GM19240 (cell line): Measurements from ENCODE around the gene AK8.

Experiments used
- DNase-seq: peaks from one replicate; pipeline ENCODE4 v3.0.0; 2011; ENCODE audit warnings: low spot score; ENCODE audit not compliant: insufficient read length

Gene AK8

DNA sequence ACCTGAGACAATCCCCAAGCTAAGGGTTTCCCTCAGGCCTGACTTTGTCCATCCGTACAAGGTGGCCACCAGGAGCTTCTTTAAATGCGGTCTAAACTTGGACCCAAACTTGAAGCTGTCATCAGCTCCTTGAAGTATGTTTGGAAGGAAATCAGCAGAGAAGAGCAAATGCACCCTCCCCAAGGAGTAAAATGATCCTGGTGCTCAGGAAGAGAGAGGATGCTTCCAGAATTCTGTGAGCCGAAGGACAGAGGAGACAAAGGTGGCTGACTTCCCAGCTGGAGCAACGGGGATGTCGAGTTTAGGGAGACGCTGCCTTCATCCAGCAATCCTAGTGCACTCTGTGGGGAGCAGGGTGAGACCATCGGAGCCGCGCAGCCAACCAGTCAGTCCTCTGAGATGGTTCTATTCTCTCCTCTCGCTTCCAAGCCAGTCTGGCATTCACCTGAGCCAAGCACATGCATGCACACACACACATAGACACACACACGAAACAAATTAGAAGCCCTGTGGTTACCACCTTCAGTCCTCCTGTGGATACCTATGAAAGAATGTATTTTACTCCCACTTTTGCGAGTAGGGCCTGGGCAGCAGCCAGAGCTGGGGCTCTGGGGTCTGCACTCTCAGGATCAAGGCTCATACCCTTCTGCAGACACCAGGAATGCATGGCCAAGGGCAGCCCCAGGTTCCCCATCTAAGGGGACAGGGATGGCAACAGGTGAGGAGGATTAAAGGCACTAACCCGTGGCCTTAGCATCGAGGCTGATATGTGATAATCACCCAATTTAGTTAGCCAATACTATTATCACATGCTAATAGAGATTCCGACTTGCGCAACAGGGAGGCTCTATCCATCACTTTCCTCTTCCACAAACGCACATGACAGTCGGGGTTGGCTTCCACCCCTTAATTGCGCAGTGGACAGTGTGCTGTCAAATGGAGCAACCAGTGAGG, 132.1 kb downstream of the AK8 start:
- DNase-seq: no peak

DNA sequence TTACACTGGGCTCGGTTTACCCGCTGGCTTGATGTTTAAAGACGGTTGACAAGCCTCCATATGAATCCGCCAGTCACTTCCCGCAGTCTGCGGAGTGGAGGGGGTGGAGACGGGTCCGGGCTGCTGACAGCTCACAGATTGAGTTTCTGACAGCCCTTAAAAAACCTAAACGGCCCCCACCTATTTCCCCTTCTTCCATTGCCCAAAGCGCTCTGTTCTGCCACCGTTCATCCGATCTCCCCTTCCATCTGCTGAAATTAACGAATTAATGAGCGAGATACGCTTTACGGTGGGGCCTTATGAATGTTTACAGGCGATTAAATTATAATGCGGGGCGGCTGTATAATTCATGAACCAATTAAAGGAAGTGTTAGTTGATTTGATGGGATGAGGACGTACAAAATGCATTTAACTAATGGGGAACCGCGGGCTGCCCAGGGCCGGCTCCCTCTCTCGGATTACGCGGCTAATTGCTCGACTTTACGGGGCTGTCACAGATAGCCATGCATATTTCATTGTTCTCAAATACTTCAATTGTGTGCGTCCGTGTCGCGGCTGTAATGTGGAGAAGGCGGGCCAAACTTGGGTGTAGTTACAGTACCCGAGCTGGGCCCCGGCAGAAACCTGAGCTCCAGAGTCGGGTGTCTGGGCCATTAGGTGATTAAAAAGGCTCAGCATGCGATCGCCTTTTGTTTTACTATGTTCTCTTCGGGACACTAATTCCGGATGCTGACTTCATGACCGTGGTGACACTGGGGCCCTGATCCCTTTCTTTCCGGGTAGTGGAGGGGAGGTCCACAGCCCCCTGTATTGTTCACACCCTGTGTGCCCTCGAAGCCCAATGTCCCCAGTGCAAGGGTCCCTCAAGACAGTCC, 133.0 kb downstream of the AK8 start:
- DNase-seq: no peak

DNA sequence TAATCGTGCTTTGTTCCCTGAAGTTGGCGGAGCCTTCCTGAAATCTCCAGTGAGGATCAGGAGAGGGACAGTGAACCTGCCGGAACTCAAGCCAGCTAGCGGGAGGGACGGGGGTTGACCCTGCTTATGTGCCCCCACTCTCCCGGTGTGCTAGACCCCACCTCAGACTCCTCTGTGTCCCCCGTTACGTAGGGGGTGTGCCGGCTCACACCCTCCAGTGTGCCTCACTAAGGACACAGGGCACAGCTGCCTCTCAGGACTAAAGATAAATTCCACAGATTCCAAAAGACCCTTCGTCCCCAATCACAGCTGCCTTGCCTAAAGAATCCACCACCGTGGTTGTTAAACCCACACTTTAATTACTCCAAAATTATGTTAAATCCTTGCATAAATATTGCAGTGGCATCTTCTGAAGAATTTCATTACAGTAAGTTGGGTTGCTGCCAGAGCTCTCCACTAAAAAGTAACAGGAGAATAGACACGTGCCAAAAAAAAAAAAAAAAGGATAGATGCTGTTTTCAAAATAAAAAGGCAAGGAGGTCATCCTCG, 134.1 kb downstream of the AK8 start:
- no peak for DNase-seq

DNA sequence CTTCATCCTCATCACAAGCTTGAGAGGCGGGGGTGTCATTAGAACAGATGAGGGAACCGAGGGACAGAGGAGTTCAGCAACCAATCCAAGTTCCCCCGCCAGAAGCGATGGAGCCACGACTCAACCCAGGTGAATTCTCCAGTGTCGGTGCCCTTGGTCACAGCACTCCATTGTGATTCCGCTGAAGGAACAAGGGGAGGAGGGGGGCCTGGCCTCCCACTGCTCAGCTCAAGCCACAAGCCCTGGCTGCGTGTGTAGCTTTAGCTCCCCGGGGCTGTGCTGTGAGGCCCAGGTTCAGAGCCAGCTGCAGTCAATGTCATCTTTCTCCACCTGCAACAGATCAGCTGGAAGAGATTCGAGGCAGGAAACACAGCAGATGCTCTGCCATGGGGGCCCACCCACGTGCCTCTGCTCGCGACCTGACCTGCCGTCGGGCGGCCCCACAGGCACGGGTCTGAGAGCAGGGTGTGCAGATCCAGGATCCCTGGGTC, 135.2 kb downstream of the AK8 start:
- no peak for DNase-seq

DNA sequence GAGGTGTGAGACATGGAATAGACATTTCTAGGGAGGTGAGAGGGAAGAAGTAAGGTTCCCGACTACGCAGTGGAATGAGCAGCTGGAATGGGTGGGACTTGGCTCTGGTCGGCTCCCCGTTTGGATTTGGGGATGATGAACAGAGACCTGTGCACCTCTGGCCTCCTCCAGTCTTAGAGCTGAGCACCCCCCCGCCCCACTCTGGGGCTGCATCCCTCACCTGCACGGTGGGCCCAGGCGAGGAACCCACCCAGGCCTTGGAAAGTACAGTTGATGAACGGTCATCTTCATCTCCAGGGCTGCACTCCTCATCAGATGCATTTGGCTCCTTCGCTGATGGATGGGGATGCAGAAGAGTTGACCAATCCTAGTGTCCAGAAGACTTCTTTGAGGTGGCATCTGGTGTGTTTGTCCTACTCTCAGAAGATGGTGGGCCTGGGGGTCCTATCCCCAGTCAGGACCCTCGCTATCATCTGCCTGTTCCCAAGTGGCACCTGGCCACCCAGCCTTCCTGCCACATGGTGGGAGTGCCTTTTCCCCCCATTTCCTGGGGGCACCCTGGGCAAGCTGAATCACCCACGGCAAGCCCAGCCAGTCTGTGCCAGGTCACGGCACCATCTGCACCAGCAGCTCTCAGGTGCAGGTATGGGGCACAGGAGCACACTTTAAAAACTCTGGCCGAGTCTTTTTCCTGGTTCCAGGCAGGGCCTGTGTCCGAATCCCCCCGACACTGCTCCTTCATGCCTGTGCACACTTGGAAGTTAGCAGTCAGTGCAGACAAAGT, 137.4 kb downstream of the AK8 start:
- DNase-seq: no peak

DNA sequence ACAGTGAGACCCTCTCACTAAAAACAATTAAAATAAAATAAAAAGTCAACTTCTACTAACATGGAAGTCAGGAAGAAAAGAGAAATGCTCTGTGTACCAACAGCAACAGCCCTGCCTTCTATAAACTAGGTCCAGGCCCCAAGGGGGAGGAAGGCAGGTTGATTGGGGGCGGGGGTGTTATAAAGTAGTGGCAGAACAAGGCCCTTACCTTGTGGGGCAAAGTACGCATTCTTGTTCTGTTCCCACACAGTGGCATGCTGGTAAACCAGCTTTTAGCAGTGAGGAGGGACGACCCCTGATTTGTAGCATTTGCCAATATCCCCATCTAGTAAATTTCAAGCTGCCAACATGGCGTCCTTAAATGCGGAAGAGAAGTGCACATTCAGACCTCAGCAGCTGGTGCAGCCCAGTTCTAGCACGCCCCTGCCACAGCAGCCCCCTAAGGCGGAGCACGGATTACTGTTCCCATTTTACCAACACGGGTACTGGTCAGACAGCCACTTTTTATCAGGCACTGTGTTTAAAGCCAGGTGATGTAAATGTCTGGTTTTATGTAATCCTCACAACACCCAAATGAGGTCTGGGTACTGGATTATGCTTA, 138.3 kb downstream of the AK8 start:
- DNase-seq: no peak

DNA sequence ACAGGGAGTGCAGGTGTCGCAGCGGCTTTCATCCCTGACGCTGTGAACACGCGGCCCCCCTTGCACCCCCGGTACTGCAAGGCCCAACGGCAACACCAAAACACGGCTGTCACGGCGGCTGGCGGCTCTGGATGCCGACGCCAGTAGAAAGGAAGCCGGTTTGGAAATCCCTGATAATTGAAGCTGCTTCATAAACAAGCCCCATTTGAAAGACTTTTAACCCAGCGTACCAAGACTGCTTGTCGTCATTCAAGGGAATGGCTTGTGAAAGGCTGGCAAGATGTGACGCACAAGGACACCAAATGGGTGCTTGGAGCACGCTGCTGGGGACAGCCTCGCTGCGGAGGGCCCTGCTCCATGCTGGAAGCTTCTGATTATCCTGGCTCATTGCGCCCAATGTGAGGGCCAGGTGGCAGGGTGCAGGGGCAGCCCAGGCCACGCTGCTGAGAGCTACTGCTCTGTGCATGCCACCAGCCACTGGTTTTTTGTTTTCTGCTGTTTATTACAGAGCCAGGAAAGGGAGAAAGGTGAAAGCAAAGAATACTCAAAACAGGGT, 144.7 kb downstream of the AK8 start:
- DNase-seq: no peak

DNA sequence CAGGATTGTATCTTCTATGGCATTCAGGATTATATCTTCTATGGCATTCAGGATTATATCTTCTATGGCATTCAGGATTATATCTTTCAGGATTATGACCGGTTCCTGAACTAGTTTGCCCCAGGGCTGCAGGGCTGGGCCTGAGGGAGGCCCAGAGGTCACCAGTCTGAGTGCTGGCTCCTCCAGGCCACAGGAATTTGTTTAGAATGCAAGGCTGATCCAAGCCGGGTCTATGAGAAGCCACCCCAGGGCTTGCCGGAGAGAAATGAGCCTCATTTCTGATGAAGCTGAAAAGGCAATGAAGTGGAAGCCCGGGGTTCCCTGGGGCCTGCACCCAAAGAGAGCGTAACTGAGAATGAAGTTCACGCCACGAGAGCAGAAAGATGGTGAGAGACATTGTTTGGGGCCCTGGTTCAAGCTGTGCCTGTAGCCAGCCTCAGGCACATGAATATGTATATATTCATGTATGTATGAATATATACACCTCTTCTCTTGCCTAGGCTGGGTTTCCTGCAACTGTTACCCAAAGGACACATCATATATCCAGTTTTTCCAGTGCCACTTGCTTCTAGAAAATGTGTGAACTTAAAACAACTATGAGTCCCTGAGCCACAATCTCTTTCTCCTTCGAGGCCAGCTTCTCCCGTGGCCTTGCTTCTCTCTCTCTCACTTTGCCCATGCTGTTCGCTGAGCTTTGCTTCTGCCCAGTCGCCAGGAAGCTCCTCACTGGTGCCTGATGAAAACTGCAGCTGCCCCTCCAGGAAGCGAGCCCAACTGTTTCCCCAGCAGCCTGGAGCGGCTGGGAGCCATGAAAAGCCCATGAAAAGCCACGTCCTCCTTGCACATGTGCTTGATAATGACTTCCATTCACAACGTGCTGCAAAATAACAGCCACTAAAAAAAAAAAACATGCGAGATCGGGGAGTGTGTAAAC, 145.5 kb downstream of the AK8 start:
- DNase-seq: no peak

DNA sequence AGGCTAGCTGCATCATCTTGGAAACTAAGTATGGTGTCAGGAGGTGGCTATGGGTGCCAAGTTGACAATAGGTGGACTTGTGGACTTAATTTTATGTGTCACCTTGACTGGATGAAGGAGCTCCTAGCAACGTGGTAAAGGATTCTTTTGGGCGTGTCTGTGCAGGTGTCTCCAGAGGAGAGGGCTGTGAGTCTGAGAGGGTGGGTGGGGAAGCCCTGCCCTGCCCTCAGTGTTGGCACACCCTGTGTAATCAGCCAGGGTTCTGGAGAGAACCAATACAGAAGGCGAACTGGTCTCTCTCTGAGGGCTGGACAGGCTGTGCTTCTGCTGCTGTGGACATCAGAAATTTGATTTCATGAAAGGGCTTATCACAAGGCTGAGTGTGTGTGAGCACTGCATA, 146.9 kb downstream of the AK8 start:
- no peak for DNase-seq

DNA sequence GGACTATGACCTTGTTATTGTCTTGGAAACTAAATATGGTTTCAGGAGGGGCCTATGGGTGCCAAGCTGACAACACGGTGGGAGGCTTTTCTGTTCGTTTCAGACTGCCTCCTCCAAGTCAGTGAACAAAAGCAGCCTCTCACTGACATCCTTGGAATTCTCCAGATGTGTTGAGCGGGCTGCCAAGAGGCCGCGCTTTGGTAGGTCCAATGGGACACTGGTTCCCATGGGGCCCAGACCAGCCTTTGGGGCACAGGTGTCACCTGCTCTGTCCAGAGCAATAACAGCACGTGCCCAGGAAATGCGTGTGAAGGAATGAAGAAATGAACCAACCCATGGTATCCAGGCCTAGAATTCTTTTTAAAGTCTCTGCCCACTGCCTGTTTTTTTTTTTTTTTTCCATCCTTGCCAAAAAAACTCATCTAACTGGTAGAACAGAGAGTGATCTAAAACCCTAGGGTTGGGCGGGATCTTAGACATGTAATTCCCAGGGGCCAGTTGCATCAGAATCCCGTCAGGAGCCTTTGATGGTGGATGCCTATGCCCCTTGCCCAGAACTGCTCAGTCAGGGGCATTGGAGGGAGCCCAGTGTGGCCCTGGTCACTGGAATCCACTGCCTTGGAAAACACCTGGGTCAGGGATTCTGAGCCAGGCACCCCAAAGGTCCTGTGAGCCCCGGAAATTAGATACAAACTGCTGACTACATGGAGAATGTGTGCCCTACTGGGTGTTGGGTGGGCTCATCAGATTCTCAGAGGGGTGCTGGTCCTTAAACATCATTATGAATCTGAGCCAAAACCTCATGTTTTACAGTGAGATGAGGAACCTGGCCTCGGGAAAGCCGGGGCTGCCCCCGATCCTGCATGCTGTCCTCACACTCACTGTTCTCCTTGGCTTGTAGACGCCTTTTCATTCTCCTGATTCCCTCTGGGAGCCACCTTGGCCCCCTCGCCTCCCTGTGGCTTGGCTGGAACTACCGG, 147.7 kb downstream of the AK8 start:
- DNase-seq: no peak

DNA sequence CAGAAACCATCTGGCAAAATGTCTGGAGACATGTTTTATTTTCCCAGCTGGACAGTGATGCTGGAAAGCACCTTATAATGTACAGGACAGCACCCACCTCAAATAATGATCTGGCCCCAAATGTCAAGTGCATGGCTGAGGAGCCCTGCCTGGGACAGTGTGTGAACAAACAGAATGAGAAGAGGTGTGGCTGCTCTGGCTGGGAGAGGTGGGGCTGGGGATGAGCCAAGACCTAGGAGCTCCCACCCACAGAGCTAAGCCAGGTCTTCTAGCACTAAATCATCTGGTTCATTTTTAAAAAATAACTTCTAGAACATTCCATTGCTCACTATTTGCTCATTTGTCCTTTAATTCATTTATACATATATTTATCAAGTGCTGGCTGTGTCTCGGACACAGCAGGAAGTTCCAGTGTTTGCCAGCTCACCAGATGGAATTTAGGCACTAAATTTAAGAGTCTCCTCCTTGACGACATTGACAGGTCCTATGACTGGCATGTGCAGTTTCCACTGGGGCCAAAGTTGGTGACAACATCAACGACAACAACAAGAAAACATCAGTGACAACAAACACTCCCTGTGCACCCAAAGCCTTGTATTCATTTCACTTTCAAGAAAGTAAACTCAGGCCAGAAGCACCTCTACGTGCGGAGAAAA, 148.7 kb downstream of the AK8 start:
- DNase-seq: no peak

DNA sequence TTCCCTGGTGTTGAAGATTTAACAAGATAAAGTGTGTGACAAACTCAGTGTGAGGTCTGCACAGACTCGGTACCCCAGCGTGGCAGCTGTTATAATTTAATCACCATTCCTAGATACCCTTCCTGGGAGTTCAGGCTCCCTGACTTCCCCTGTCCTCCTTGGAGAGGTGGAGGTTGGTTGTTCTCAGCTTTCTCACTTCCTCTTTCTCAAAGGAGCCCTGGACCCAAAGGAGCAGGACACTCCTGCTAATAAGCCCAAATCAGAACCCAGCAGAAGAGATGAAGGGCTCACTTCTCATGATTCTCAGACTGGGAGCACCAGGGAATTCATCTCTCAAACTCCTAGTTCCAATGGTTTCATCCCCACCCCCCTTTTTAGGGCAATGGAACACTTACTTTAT, 149.6 kb downstream of the AK8 start:
- no peak for DNase-seq

DNA sequence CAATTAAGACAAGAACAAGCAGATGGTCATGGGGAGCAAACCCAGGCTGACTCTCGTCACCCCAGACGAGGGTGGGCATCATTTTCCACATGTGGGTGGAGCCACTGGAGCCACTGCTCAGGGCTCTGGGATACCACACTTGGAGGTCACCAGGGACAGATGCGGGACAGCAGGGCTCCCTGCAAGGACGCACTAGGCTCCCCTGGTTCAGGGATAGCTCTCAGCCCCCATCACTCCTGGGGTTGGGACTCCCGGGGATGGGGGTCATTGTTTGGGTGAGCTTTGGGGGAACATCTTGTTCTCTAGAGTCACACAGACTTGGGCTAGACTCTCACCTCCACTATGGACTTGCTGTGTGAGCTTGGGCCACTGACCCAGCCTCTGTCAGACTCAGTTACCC, 150.0 kb downstream of the AK8 start:
- no peak for DNase-seq

DNA sequence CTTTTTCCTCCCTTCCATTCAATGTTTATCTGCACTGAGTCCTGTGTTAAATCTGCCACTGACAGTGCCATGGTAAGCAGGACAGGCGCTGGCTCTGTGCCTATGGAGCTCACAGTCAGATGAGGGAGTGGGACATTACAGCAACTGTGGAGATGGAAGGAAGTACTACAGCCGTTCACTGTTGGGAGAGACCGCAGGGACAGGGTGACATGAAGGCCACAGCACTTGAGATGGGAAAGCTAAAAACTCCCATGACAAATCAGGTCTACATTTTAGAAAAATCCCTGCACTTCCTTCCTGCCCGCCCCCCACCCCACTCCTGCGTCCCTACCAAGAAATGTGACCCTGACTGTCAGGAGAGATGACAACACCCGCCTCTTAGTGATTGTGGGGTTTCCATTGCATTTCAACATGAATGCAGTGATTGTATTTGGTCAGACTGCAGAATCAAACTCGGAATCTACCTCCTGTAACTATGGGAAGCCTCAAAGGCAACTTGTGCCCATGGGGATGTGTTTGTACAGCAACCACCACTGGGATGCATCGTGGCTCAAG, 151.4 kb downstream of the AK8 start:
- DNase-seq: no peak

DNA sequence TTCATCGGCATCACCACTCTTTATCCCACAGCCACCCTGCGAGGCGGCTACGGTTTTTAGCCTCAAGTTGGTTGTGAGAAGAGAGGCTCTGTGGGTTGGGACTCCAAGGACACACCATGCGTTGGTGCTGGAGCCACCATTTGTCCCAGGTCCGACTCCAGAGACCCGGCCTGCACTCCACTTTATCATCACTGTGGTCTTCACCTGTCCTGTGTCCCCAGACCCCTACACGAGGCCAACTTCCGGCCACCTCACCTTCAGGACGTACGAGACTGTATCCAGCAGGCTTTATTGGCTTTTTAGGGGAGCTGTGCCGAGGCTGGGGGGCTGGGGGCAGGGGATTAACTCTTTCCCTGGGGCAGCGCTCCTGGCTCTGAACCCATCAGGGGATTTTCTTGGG, 152.8 kb downstream of the AK8 start:
- DNase-seq: no peak

DNA sequence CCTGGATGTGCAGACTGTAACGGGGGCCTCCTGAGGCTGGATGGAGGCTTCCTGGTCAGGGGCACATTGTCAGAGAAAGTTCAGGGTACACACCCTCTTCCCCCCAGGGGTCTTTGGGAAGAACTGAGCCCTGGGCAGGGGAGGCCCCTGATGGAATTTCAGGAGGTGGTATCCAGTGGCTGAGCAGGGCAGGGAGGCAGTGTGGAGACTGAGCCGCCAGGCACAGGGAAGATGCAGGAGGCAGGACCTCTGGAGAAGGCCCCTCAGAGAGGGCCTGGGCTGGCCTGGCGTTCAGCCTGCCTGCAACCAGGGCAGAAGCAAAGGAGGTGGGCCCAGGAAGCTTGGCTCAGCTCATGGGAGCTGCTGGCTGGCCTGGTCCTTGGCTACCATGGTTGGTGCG, 154.3 kb downstream of the AK8 start:
- DNase-seq: no peak

DNA sequence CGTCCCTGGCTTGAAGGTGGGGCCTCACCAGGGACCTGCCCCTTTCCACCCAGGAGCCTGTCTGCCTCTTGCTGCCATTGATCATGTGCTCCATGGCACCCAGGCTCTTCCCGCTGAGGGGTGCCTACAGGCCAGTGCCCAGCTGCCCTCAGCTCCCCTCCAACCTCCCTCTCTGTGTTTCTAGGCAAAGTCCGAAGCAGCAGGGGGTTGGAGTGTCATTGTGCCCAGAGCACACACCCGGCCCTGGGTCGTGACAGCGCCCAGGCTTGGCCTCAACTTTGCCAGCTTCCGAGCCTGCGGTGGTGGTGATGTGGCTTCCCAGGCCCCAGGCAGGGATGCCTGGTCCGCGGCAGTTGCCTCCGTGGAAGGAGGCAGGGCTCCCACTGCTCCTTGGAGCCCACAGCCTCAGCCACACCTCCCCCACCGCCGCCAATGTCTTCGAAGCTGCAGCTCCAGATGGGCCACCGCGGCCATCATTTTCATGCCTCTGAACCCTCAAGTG, 155.5 kb downstream of the AK8 start:
- DNase-seq: no peak
